Measurements from ENCODE around the gene RAB36.

Gene RAB36

GRCh38 chr22:23123804-23124254, 21.4 kb upstream of the RAB36 start:
- no peak overlapping the region for H2BK120ac ChIP-seq (ENCODE audit: low read depth, low read length)
- no peak overlapping the region for H3K4ac ChIP-seq (ENCODE audit: low read length)
- H4K91ac ChIP-seq (ENCODE audit: low read depth, low read length, poor library complexity) = no peak overlapping the region
- peaks cover 3% of the 10 kb centered on the region in 2 donors for H3K4me1 ChIP-seq (ENCODE audit: control insufficient read depth in 2 of 2, insufficient read depth in 1 of 2, low read depth in 1 of 2, low read length in 2 of 2)
- no peak overlapping the region for H2BK15ac ChIP-seq (ENCODE audit: low read length)
- no peak overlapping the region for H3K4me3 ChIP-seq (ENCODE audit: low read length in 2 of 2)
- no CpG with 5 or more reads among the region's 9 CpGs for WGBS, 2 donors (ENCODE audit: extremely low coverage in 2 of 2, insufficient read length in 2 of 2, insufficient replicate concordance in 1 of 2)
- H3K18ac ChIP-seq (ENCODE audit: low read length) = no peak overlapping the region
- peaks cover 4 to 14% of the 10 kb centered on the region in 2 donors for H3K36me3 ChIP-seq (replicated peaks in 1 of 2; ENCODE audit: control insufficient read depth in 2 of 2, insufficient read depth in 2 of 2, low read length in 2 of 2)
- H2AFZ ChIP-seq (ENCODE audit: low read length) = no peak overlapping the region
- H3K9me3 ChIP-seq (replicated peaks in 1 of 2; ENCODE audit: control insufficient read depth in 2 of 2, insufficient read depth in 1 of 2, low read depth in 1 of 2, low read length in 2 of 2) = no peaks in the 10 kb centered on the region
- no peak overlapping the region for H2BK5ac ChIP-seq (ENCODE audit: low read length)
- no peaks in the 10 kb centered on the region for H3K27me3 ChIP-seq (ENCODE audit: control insufficient read depth in 3 of 3, insufficient read depth in 3 of 3, low read depth in 1 of 3, low read length in 3 of 3)
- H3K14ac ChIP-seq (ENCODE audit: low read length) = no peak overlapping the region
- no peak overlapping the region for H4K8ac ChIP-seq (ENCODE audit: low read depth, low read length)
- no peak overlapping the region for H3K4me2 ChIP-seq (ENCODE audit: insufficient read depth, low read length, poor library complexity, severe bottlenecking)
- no peak for DNase-seq (ENCODE audit: low spot score)
- no peak overlapping the region for H3K27ac ChIP-seq (replicated peaks; ENCODE audit: low read length)
- H3K79me1 ChIP-seq (ENCODE audit: low read depth, low read length) = peaks cover 4% of the 10 kb centered on the region
- no peak overlapping the region for H3K9ac ChIP-seq (ENCODE audit: low read depth, low read length, poor library complexity)
- H2AK5ac ChIP-seq (ENCODE audit: low read depth, low read length) = no peak overlapping the region
- H2BK12ac ChIP-seq (ENCODE audit: low read length) = no peak overlapping the region
- peak overlapping the region; percentile 86 for H3K23ac ChIP-seq (ENCODE audit: low read depth, low read length, poor library complexity)

- no CpG with 5 or more reads among the region's 19 CpGs for WGBS, 2 donors (ENCODE audit: extremely low coverage in 2 of 2, insufficient read length in 2 of 2, insufficient replicate concordance in 1 of 2)
- Histone ChIP-seq H3K14ac (ENCODE audit: low read length) (no peak overlapping the region), H3K79me1 (ENCODE audit: low read depth, low read length) (peaks cover 2% of the 10 kb centered on the region), H2BK15ac (ENCODE audit: low read length) (no peak overlapping the region), H3K9ac (ENCODE audit: low read depth, low read length, poor library complexity) (no peak overlapping the region), H2BK120ac (ENCODE audit: low read depth, low read length) (no peak overlapping the region), H3K36me3 (replicated peaks in 1 of 2; ENCODE audit: control insufficient read depth in 2 of 2, insufficient read depth in 2 of 2, low read length in 2 of 2) (peaks cover 4 to 14% of the 10 kb centered on the region in 2 donors), H3K27ac (replicated peaks; ENCODE audit: low read length) (no peak overlapping the region), H2BK5ac (ENCODE audit: low read length) (no peak overlapping the region), H3K4ac (ENCODE audit: low read length) (no peak overlapping the region), H4K91ac (ENCODE audit: low read depth, low read length, poor library complexity) (no peak overlapping the region), H3K23ac (ENCODE audit: low read depth, low read length, poor library complexity) (peak overlapping the region; percentile 80), H2AK5ac (ENCODE audit: low read depth, low read length) (no peak overlapping the region), H4K8ac (ENCODE audit: low read depth, low read length) (no peak overlapping the region), H3K27me3 (ENCODE audit: control insufficient read depth in 3 of 3, insufficient read depth in 3 of 3, low read depth in 1 of 3, low read length in 3 of 3) (no peaks in the 10 kb centered on the region), H2AFZ (ENCODE audit: low read length) (no peak overlapping the region), H3K4me2 (ENCODE audit: insufficient read depth, low read length, poor library complexity, severe bottlenecking) (no peak overlapping the region), H2BK12ac (ENCODE audit: low read length) (no peak overlapping the region), H3K4me3 (ENCODE audit: low read length in 2 of 2) (no peak overlapping the region), H3K9me3 (replicated peaks in 1 of 2; ENCODE audit: control insufficient read depth in 2 of 2, insufficient read depth in 1 of 2, low read depth in 1 of 2, low read length in 2 of 2) (no peaks in the 10 kb centered on the region), H3K4me1 (ENCODE audit: control insufficient read depth in 2 of 2, insufficient read depth in 1 of 2, low read depth in 1 of 2, low read length in 2 of 2) (peaks cover 3% of the 10 kb centered on the region in 2 donors), H3K18ac (ENCODE audit: low read length) (no peak overlapping the region)
- no peak for DNase-seq (ENCODE audit: low spot score)
Measured at GRCh38 chr22:23124611-23125511, 20.4 kb upstream of the RAB36 start.

- Histone ChIP-seq H3K4ac (ENCODE audit: low read length) (no peak overlapping the region), H3K27me3 (ENCODE audit: control insufficient read depth in 3 of 3, insufficient read depth in 3 of 3, low read depth in 1 of 3, low read length in 3 of 3) (no peaks in the 10 kb centered on the region), H3K18ac (ENCODE audit: low read length) (no peak overlapping the region), H3K23ac (ENCODE audit: low read depth, low read length, poor library complexity) (peak overlapping the region; percentile 81), H2AK5ac (ENCODE audit: low read depth, low read length) (no peak overlapping the region), H3K27ac (replicated peaks; ENCODE audit: low read length) (no peak overlapping the region), H4K91ac (ENCODE audit: low read depth, low read length, poor library complexity) (no peak overlapping the region), H2AFZ (ENCODE audit: low read length) (no peak overlapping the region), H4K8ac (ENCODE audit: low read depth, low read length) (no peak overlapping the region), H2BK15ac (ENCODE audit: low read length) (no peak overlapping the region), H2BK5ac (ENCODE audit: low read length) (no peak overlapping the region), H2BK120ac (ENCODE audit: low read depth, low read length) (no peak overlapping the region), H3K9ac (ENCODE audit: low read depth, low read length, poor library complexity) (no peak overlapping the region), H3K4me1 (ENCODE audit: control insufficient read depth in 2 of 2, insufficient read depth in 1 of 2, low read depth in 1 of 2, low read length in 2 of 2) (peaks cover 3% of the 10 kb centered on the region in 2 donors), H3K36me3 (replicated peaks in 1 of 2; ENCODE audit: control insufficient read depth in 2 of 2, insufficient read depth in 2 of 2, low read length in 2 of 2) (peaks cover 4 to 14% of the 10 kb centered on the region in 2 donors), H3K14ac (ENCODE audit: low read length) (no peak overlapping the region), H3K79me1 (ENCODE audit: low read depth, low read length) (peaks cover 2% of the 10 kb centered on the region), H3K9me3 (replicated peaks in 1 of 2; ENCODE audit: control insufficient read depth in 2 of 2, insufficient read depth in 1 of 2, low read depth in 1 of 2, low read length in 2 of 2) (no peaks in the 10 kb centered on the region), H3K4me2 (ENCODE audit: insufficient read depth, low read length, poor library complexity, severe bottlenecking) (no peak overlapping the region), H2BK12ac (ENCODE audit: low read length) (no peak overlapping the region), H3K4me3 (ENCODE audit: low read length in 2 of 2) (no peak overlapping the region)
- no peak for DNase-seq (ENCODE audit: low spot score)
- no CpG with 5 or more reads among the region's 18 CpGs for WGBS, 2 donors (ENCODE audit: extremely low coverage in 2 of 2, insufficient read length in 2 of 2, insufficient replicate concordance in 1 of 2)
Measured at GRCh38 chr22:23125512-23126103, 19.7 kb upstream of the RAB36 start.
